Bronchial epithelial cell (primary cell): Measurements from ENCODE around the gene PLCB1. TPM values are rescaled to one million over a fixed set of nuclear protein-coding genes. Genes with fewer than 3 reads are reported as not detected.

Source experiments
- DNase-seq: peaks from one replicate; pipeline ENCODE4 v3.0.0-alpha.2; 2010; ENCODE audit warnings: low read depth
- FAIRE-seq: peaks from 2 replicates; lab custom pipeline; 2011; peaks lifted over from hg19 to GRCh38; lab: Jason Lieb, UNC
- H3K27me3 ChIP-seq: 2 replicates; pipeline ENCODE4 v1.5.1; 2011; ENCODE audit warnings: low read length; ENCODE audit not compliant: control insufficient read depth, insufficient read depth
- H3K36me3 ChIP-seq: 2 replicates; pipeline ENCODE4 v1.5.1; 2011; ENCODE audit warnings: low read length; ENCODE audit not compliant: control insufficient read depth, insufficient read depth
- H3K4me3 ChIP-seq: 2 replicates; pipeline ENCODE4 v1.5.1; 2011; ENCODE audit warnings: mild to moderate bottlenecking, low read depth, low read length, control low read depth
- total RNA-seq: library from RNA; depleted of rRNA; stranded (reverse); fragments of >200 nt; gene quantifications from 2 replicates; pipeline ENCODE4 v1.2.1, GENCODE V29; 2014
- TF ChIP-seq, protein P1 (sequence below): IDR thresholded peaks from 2 replicates; pipeline ENCODE4 v1.5.1; 2011; ENCODE audit warnings: mild to moderate bottlenecking, moderate library complexity, low read length, control low read depth, inconsistent platforms; ENCODE audit not compliant: insufficient read depth, severe bottlenecking

Gene PLCB1
- total RNA-seq, 1 donor from 2014 or later: 1.1 TPM

DNA sequence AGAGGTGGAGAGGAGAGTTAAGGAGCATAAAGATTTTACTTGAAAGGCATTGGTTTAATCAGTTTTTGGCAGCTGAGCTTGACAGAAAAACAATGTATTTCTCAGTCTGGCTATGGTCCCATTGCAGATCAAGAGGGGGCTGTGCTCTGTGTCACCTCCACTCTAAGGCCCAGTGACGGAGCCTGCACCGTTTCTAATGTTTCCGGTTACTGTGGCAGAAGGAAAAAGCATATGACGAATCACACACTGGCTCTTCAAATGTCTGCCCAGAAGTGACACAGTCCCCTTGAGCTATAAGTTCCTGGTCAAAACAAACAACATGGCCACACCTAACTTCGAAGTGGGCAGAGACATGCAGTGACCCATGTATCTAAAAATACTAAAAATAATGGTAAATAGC, 372.0 kb downstream of the PLCB1 start:
- TF ChIP-seq, protein P1, sequence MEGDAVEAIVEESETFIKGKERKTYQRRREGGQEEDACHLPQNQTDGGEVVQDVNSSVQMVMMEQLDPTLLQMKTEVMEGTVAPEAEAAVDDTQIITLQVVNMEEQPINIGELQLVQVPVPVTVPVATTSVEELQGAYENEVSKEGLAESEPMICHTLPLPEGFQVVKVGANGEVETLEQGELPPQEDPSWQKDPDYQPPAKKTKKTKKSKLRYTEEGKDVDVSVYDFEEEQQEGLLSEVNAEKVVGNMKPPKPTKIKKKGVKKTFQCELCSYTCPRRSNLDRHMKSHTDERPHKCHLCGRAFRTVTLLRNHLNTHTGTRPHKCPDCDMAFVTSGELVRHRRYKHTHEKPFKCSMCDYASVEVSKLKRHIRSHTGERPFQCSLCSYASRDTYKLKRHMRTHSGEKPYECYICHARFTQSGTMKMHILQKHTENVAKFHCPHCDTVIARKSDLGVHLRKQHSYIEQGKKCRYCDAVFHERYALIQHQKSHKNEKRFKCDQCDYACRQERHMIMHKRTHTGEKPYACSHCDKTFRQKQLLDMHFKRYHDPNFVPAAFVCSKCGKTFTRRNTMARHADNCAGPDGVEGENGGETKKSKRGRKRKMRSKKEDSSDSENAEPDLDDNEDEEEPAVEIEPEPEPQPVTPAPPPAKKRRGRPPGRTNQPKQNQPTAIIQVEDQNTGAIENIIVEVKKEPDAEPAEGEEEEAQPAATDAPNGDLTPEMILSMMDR: no peak

DNA sequence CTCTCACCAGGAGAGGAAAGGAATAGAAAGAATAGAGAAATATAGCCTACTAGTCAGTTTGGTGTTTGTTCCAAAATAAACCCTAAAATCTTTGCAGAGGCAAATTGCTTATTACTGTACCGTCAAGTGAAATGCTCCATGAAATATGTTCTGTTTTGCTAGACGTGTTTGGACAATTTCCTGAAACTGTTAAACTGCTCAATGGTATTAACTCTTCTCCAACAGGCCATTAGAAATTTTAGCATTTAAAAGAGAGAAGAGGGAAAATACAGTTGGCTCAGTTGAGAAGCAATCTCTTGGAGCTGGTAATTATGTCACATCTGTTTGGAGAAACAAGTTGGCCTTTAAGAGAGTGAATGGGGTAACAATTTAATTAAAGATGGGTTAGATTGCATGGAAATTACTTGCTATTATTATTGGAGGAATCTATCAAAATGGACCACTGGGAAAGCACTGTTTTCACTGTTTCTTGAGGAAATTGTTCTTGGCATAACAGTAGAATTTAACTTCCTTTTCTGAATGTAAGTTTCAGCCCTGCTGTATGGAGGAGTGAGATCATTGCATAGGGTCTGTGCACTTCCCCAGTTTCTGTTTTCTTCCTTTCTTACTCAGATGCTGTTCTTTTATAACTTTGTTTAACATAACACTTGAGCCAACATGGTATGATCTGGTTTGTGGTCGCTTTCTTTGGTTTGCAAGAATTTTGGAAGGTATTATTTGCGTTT, 373.6 kb downstream of the PLCB1 start:
- Histone ChIP-seq H3K36me3 (no peaks in the 10 kb centered on the region), H3K27me3 (no peaks in the 10 kb centered on the region), H3K4me3 (no peak overlapping the region)
- DNase-seq (no peak), FAIRE-seq (no peak)
- TF ChIP-seq, protein P1: no peak

More for the DNA sequence above, 372.0 kb downstream of the PLCB1 start:
- DNase-seq (no peak), FAIRE-seq (no peak)
- Histone ChIP-seq H3K4me3 (no peak overlapping the region), H3K27me3 (no peaks in the 10 kb centered on the region), H3K36me3 (no peaks in the 10 kb centered on the region)

DNA sequence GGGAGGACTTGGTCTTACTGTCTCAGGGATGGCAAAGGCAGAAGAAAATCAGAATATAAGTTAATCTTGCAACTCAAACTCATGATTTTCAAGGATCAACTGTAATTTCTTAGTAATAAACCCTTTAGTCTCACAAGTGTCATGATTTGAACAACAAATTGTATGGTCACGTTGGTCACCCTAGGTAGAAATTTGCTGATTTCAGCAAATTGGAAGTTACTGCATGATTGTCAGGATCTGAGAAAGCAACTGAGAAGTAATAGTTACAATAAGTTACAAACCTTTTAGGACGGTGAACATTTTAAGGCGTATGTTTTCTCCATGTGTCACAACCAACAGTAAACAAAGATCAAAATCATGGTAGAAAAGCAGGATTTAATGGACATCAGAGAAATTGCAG, 375.2 kb downstream of the PLCB1 start:
- TF ChIP-seq, protein P1: no peak
- DNase-seq: no peak
- no peaks in the 10 kb centered on the region for H3K36me3 ChIP-seq
- no peak for FAIRE-seq
- no peak overlapping the region for H3K4me3 ChIP-seq
- no peaks in the 10 kb centered on the region for H3K27me3 ChIP-seq

DNA sequence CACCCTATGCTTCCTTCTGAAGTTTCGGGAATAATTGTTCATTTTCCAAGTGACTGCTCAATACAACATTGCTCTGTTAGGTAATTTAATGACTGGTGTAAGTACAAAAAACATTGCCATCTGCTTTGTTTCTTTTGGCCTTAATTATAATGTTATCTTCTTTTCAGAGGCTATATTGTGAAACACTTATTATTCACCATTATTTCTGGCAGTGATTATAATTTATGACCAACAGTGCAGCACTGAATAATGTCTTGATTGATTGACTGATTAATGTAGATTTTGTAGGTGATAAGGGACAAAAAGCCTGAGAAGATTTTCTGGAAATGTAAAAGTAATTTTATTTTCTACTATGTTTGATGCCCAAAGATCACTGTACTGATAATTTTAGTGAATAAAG, 377.7 kb downstream of the PLCB1 start:
- DNase-seq (no peak), FAIRE-seq (no peak)
- Histone ChIP-seq H3K27me3 (no peaks in the 10 kb centered on the region), H3K36me3 (no peaks in the 10 kb centered on the region), H3K4me3 (no peak overlapping the region)
- TF ChIP-seq, protein P1: no peak

DNA sequence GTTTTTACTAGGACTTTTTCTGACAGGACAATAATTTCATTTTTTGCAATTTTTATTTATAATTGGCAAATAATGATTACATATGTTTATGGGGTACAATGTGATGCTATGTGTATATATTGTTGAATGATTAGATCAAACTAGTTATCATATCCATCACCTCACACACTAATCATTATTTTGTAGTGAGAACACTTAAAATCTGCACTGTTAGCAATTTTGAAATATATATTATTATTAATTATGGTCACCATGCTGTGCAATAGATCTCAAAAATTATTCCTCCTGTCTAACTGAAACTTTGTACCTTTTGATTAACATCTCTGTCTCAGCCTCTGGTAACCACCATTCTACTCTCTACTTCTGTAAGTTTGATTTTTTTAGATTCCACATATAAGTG, 378.7 kb downstream of the PLCB1 start:
- no peaks in the 10 kb centered on the region for H3K36me3 ChIP-seq
- FAIRE-seq: no peak
- TF ChIP-seq, protein P1: no peak
- H3K4me3 ChIP-seq: no peak overlapping the region
- DNase-seq: no peak
- H3K27me3 ChIP-seq: no peaks in the 10 kb centered on the region

DNA sequence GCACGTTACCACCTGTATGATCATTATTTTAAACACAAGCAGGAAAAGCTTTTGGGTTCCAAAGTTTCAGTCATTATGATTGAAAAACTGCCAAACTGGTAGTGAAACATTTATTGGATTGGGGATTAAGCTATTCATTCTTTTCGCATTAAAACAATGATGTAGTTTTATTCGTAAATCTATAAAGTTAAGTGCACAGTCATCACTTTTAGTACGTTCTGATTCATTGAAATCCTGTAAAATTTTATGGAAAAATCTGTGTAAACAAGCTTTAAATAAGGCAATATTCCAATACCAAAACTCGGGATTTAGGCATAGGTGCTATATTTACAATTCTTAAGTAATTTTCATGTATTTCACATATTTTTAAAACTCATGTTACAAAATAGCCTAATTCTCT, 379.9 kb downstream of the PLCB1 start:
- FAIRE-seq (no peak), DNase-seq (no peak)
- Histone ChIP-seq H3K4me3 (no peak overlapping the region), H3K36me3 (no peaks in the 10 kb centered on the region), H3K27me3 (no peaks in the 10 kb centered on the region)
- TF ChIP-seq, protein P1: no peak
